Activated T-helper 17 cell treated with anti-CD3 and anti-CD28 coated beads, Interleukin-2, amount 50 U/mL, for 72 hours (primary cell): ENCODE data around the gene PARD3B. TPM values are rescaled to one million over a fixed set of nuclear protein-coding genes. Genes with fewer than 3 reads are reported as not detected.

ENCODE experiments used
- ATAC-seq: fragments of 150-1000 bp; cut with Tn5 transposase; replicated peaks from 2 replicates; pipeline ENCODE4 v1.10.0; 2021; ENCODE audit warnings: mild to moderate bottlenecking, moderate library complexity
- H3K27ac Mint-ChIP-seq: one replicate; pipeline ENCODE4 v1.8.0; 2022; ENCODE audit warnings: mixed read lengths
- H3K27me3 Mint-ChIP-seq: one replicate; pipeline ENCODE4 v1.8.0; 2022; ENCODE audit warnings: mixed read lengths
- H3K36me3 Mint-ChIP-seq: one replicate; pipeline ENCODE4 v1.8.0; 2022; ENCODE audit warnings: low read depth, mild to moderate bottlenecking, mixed read lengths
- H3K4me1 Mint-ChIP-seq: one replicate; pipeline ENCODE4 v1.8.0; 2022; ENCODE audit warnings: mixed read lengths
- H3K4me3 Mint-ChIP-seq: one replicate; pipeline ENCODE4 v1.8.0; 2022; ENCODE audit warnings: mild to moderate bottlenecking, mixed read lengths
- H3K9me3 Mint-ChIP-seq: one replicate; pipeline ENCODE4 v1.8.0; 2022; ENCODE audit warnings: mixed read lengths
- total RNA-seq, 2 donors: library from RNA; stranded (reverse); gene quantifications; one replicate each; pipeline ENCODE4 v1.2.3, GENCODE V29; 2022

PARD3B gene
- total RNA-seq, 2 donors from 2014 or later = 0.29 to 1.5 TPM

DNA sequence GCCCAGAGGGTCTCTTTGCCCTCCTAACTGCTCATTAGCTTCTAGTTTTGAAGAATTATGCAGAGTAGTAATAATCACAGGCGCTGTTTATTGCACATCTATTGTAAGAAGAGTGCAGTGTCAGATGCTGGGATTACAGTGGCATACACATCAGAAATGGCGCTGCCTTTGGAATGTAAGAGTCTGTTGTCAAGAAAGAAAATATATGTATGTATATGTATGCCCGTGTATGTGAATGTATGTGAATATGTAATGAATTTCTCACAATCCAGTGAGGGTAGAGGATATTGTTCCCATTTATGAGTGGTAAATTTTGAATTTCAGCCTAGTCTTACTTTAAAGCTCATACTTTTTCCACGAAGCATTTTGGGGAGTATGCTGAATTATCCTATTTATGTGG, 127.5 kb downstream of the PARD3B start:
- no peaks in the 10 kb centered on the region for H3K4me1 Mint-ChIP-seq
- H3K27me3 Mint-ChIP-seq = no peaks in the 10 kb centered on the region
- no peak for ATAC-seq
- no peak overlapping the region for H3K4me3 Mint-ChIP-seq
- no peaks in the 10 kb centered on the region for H3K36me3 Mint-ChIP-seq
- H3K9me3 Mint-ChIP-seq = no peaks in the 10 kb centered on the region
- H3K27ac Mint-ChIP-seq = no peak overlapping the region

DNA sequence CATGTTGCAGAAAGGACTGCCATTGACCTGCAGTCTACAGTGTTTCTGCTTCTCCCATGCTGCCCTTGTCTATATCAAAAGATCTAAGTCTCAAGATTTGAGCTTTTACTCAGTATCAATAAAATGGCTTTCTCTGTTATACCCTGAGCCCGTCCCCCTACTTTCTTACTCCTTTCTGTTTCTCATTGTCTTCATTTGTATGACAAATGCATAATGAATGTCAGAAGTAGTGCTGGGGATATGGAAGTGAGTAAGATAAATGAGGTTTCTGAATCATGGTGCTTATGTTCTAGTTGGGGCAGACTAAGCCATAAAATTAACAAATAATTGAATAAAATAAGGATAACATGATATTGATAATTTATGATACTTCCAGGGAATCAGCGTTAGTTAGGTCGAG, 128.6 kb downstream of the PARD3B start:
- H3K36me3 Mint-ChIP-seq = no peaks in the 10 kb centered on the region
- no peaks in the 10 kb centered on the region for H3K27me3 Mint-ChIP-seq
- H3K4me1 Mint-ChIP-seq = no peaks in the 10 kb centered on the region
- ATAC-seq = no peak
- no peaks in the 10 kb centered on the region for H3K9me3 Mint-ChIP-seq
- H3K4me3 Mint-ChIP-seq = no peak overlapping the region
- H3K27ac Mint-ChIP-seq = no peak overlapping the region

DNA sequence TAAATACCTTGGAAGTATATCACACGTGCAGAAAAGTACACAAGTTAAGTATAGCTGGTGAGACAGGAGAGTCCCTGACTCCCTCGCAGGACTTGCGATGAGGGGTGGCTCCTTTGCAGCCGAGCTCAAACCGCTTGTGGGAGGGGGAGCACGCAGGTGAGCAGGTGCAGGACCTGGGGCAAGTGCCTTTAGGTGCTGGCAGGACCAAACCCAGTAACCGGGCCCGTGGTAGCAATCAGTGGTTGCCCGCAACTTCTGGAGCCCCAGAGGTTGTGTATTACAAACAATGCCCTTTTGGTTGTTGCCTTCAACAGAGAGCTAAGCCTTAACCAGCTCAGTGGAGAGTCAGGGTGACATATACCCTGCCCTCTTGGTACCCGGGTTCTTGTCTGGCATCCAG, 132.8 kb downstream of the PARD3B start:
- Mint-ChIP-seq H3K36me3 (no peaks in the 10 kb centered on the region), H3K9me3 (no peaks in the 10 kb centered on the region), H3K27me3 (no peaks in the 10 kb centered on the region), H3K4me3 (no peak overlapping the region), H3K4me1 (no peaks in the 10 kb centered on the region), H3K27ac (no peak overlapping the region)
- no peak for ATAC-seq

DNA sequence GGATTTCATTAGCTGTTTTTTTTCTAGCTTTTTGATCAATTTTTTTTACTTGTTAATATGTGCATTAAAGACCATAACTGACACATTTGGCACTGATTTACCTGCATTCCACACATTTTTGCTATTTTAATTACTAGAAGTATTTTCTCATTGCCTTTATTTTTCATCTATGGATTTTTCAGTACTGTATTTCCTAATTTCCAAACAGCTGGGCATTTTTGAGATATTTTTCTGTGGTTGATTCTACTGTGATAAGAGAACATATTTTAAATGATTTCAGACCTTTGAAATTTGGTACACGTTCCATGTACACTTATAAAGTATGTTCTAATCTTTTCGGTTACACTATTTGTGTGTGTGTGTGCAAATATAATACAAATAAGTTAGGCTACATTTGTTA, 135.3 kb downstream of the PARD3B start:
- Mint-ChIP-seq H3K4me3 (no peak overlapping the region), H3K27ac (no peak overlapping the region), H3K27me3 (peaks cover 4% of the 10 kb centered on the region), H3K36me3 (no peaks in the 10 kb centered on the region), H3K9me3 (no peaks in the 10 kb centered on the region), H3K4me1 (no peaks in the 10 kb centered on the region)
- ATAC-seq = no peak

DNA sequence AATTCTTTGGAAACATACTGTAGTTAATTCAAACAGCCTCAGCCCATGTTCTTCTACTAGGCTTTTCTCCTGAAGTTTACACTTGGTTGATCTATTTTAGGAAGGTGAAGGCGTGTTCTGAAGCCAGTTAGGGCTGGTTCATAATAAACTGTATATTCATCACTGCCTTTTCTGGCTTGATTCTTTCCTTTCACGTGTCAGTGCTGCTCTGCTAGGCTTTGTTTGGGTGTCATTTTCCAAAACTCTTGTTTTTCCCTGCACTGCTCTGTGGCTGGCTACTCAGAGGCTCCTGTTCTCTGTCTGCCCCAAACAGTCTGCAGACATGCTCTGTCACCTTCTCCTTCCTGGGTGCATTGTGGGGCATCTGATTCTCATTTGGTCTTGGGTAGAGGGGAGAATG, 136.1 kb downstream of the PARD3B start:
- Mint-ChIP-seq H3K27ac (no peak overlapping the region), H3K27me3 (peaks cover 4% of the 10 kb centered on the region), H3K4me3 (no peak overlapping the region), H3K36me3 (no peaks in the 10 kb centered on the region), H3K4me1 (no peaks in the 10 kb centered on the region), H3K9me3 (no peaks in the 10 kb centered on the region)
- no peak for ATAC-seq

DNA sequence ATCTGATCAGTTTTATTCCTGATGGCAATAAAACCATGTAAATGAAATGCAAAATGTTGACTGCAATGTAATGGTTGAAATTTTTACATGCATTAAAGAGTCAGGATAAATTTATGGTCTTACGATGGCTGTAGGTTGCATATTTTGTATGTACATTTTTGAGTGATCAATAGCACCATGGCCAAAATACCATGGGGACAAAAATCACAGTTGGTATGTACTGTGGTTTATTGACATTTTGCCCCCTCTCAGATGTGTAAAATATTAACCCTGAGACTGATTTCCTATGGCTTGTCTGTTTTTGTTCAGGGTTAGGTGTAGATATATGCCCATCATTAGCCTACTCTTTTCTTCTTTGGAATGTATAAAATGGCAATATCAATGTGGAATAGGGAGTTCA, 138.1 kb downstream of the PARD3B start:
- no peak for ATAC-seq
- Mint-ChIP-seq H3K4me3 (no peak overlapping the region), H3K27ac (no peak overlapping the region), H3K27me3 (peaks cover 4% of the 10 kb centered on the region), H3K4me1 (no peaks in the 10 kb centered on the region), H3K36me3 (no peaks in the 10 kb centered on the region), H3K9me3 (no peaks in the 10 kb centered on the region)

DNA sequence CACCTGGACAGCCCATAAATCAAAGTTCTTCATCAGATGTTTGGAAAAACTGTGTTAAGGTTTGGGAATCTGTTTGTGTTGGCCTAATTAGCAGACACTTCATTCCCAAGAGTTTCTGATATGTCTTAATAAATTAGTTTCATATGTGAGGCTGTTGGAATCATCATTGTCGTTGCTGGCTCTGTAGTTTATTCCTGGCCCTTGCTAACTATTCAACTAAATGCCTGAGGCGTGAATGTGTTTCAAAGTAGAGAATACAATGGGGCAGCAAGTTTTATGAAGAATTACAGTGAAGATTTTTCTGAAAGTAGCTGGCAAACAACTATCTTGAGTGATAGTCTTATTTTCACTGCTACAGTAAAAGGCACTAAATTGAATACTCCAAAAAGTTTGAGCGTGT, 141.1 kb downstream of the PARD3B start:
- Mint-ChIP-seq H3K4me1 (no peaks in the 10 kb centered on the region), H3K4me3 (no peak overlapping the region), H3K27me3 (peaks cover 4% of the 10 kb centered on the region), H3K36me3 (no peaks in the 10 kb centered on the region), H3K9me3 (no peaks in the 10 kb centered on the region), H3K27ac (no peak overlapping the region)
- ATAC-seq = no peak

DNA sequence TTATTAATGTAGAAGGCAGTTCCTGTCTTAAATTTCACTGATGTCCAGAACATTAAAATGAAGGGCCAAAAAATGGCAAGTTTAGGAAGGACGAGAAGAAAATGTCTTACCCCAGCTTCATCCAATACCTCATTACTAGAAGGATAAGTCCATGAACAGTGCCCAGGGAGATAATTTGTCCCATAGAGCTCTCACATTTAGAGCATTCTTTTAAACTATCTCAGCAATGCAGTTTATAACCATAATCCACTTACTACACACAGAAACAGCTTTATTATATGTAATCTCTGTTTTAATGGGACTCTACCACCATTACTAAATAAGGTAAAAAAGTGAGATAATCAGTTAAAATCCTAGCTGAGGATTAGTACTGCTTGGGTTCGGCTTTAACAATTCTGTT, 142.5 kb downstream of the PARD3B start:
- ATAC-seq = no peak
- Mint-ChIP-seq H3K27me3 (peaks cover 4% of the 10 kb centered on the region), H3K9me3 (no peaks in the 10 kb centered on the region), H3K4me3 (no peak overlapping the region), H3K36me3 (no peaks in the 10 kb centered on the region), H3K27ac (no peak overlapping the region), H3K4me1 (no peaks in the 10 kb centered on the region)

DNA sequence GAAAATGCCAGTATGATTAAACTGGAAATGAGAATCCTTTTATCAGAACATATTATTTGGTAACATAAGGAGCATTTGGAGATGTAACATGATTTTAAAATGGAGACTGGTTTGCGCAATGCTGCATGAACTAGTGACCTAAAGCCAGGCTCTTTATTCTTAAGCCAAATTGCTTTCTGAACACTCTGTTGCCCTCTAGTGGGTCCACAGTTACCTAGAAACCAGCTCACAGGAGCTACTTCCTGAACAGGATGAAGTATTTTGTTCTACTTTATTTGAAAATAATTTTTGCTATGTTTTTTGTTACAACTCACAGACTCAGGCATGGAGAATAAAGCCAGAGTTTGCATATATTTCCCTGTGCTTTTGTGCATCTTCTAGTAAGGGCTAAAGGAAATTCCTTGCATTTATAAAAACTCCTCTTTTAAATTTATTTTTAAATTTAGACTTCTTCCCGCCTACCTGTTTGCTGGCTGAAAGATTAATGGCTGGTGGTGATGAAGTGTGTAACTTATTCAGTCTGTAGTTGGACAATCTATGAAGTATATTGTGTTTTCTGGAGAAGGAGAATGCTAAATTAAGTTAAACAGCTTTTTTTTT, 146.7 kb downstream of the PARD3B start:
- Mint-ChIP-seq H3K36me3 (no peaks in the 10 kb centered on the region), H3K4me3 (no peak overlapping the region), H3K9me3 (no peaks in the 10 kb centered on the region), H3K27ac (no peak overlapping the region), H3K4me1 (no peaks in the 10 kb centered on the region), H3K27me3 (no peaks in the 10 kb centered on the region)
- ATAC-seq = no peak

DNA sequence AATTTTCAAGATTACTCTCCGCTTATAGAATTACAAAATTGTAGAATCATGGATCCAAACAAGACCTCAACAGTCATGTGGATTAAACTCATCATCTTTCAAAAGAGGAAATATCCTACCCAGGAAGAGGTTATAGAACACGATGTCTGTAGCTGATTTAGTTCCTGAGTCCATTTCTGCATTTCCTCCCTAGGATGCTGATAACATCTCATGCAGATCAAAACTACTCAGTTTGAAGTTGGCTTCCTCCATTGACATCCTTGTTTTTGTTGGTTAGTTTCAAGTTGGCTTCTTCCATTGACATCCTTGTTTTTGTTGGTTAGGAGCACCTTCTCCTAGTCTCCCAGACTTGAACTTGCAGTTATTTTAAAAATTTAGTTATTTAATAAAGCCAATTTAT, 147.5 kb downstream of the PARD3B start:
- H3K27ac Mint-ChIP-seq = no peak overlapping the region
- ATAC-seq = no peak
- no peaks in the 10 kb centered on the region for H3K9me3 Mint-ChIP-seq
- H3K4me3 Mint-ChIP-seq = no peak overlapping the region
- H3K4me1 Mint-ChIP-seq = no peaks in the 10 kb centered on the region
- H3K27me3 Mint-ChIP-seq = no peaks in the 10 kb centered on the region
- H3K36me3 Mint-ChIP-seq = no peaks in the 10 kb centered on the region

DNA sequence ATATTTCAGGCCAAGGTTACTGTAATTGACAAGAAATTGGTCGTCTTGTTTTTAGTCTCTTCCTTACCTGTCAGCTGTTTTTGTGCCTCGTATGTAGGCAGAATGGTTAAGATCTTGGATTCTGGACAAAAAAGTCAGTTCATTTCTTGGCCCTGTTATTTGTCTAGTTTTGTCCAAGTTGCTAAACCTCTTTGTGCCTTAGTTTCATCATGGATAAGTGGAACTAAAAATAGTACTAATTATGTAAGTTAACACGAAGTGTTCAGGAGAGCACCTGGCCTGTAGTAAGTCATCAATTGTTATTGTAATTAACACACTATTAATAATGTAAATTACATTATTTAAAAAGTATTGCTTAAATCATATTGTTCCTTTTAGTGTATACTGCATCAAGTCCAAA, 148.0 kb downstream of the PARD3B start:
- no peaks in the 10 kb centered on the region for H3K9me3 Mint-ChIP-seq
- no peaks in the 10 kb centered on the region for H3K36me3 Mint-ChIP-seq
- no peak overlapping the region for H3K4me3 Mint-ChIP-seq
- H3K4me1 Mint-ChIP-seq = no peaks in the 10 kb centered on the region
- no peak overlapping the region for H3K27ac Mint-ChIP-seq
- no peaks in the 10 kb centered on the region for H3K27me3 Mint-ChIP-seq
- no peak for ATAC-seq

DNA sequence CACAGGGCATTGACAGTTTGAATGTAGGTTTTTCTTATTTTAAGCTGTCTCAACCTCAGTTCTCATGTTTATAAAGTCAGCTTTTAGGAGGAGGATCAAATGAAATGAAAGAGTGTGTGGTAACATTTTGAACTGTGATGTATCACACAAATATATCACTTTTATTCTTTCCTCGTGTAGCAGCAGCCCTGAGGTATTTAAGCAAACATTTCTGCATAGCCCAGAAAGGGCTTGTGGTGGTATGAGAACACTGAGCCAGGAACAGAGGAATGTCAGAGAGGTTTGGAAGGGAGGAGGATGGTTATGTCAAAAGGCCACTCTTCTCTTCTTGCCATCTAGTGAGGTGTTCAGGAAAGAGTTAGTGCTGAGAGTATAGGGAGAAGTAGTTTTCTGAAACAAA, 150.2 kb downstream of the PARD3B start:
- Mint-ChIP-seq H3K27ac (no peak overlapping the region), H3K36me3 (no peaks in the 10 kb centered on the region), H3K4me1 (no peaks in the 10 kb centered on the region), H3K9me3 (no peaks in the 10 kb centered on the region), H3K4me3 (no peak overlapping the region), H3K27me3 (no peaks in the 10 kb centered on the region)
- no peak for ATAC-seq

DNA sequence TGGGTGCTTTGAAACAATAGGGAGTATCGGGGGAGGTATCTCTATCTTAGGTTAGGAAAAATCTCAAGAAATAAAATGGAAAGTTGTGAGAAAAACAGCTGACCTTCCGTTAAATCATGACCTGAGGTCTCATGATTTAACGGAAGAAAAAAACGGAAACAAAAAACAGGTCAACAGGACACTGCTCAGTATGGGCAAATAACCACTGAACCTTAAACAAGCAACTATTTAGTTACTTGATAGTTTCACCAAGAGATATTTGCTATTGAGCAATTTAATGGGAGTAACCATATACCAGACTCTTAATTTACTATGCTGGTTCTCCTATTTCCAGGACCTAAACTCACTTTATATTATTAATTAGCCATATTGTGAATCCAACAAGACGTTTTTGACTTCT, 150.8 kb downstream of the PARD3B start:
- Mint-ChIP-seq H3K36me3 (no peaks in the 10 kb centered on the region), H3K27me3 (no peaks in the 10 kb centered on the region), H3K4me3 (no peak overlapping the region), H3K4me1 (no peaks in the 10 kb centered on the region), H3K9me3 (no peaks in the 10 kb centered on the region), H3K27ac (no peak overlapping the region)
- ATAC-seq = no peak

DNA sequence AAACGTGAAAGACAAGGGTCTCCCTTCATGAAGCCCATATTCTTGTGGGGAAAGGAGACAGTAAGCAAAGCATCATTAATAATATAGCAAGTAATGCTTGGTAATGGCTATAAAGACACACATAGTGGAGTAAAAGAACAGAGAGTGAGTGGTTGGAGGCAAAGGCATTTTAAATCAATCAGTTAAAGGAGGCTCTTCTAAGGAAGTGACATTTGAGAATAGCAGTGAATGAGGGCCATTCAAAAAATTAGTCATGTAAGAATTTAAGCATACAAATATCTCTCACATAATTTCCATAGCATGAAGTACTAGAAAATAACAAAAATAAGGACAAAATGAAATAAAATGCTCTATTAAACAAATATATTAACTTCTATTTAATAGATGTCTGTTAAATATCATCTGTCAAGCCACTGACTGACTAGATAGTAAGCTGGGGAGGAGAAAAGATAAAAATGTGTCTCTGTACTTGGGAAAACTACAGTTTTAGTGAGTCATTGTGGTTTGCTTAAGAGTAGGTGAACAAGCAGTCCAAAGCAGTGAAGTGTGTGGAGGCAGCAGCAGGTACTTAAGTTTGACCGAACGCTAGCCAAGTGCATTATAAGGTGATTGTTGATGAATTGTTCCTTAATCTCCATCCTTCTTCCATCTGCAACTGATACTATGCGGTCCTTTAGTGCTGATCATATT, 160.1 kb downstream of the PARD3B start:
- Mint-ChIP-seq H3K4me1 (no peaks in the 10 kb centered on the region), H3K9me3 (no peaks in the 10 kb centered on the region), H3K27ac (no peak overlapping the region), H3K4me3 (no peak overlapping the region), H3K36me3 (no peaks in the 10 kb centered on the region), H3K27me3 (peaks cover 4% of the 10 kb centered on the region)
- no peak for ATAC-seq

DNA sequence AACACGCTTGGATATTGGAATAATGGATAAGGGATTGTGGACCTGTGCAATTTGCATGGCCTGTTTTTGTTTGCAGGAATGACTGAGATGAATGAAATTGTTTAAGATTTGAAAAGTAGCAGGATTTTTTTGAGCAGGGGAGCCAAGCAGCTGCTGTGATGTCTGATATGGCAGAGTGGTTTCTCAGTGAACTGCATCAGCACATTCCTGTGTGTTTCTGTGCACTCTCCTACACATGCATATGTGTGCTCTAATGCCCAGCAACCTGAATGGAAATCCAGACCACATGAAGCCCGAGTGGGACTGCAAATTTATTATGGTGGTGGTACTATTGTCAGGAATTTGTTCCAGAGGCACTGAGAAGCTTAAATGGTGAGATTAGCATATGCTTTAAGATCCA, 161.7 kb downstream of the PARD3B start:
- Mint-ChIP-seq H3K27ac (no peak overlapping the region), H3K36me3 (no peaks in the 10 kb centered on the region), H3K9me3 (no peaks in the 10 kb centered on the region), H3K27me3 (peaks cover 4% of the 10 kb centered on the region), H3K4me1 (no peaks in the 10 kb centered on the region), H3K4me3 (no peak overlapping the region)
- no peak for ATAC-seq

DNA sequence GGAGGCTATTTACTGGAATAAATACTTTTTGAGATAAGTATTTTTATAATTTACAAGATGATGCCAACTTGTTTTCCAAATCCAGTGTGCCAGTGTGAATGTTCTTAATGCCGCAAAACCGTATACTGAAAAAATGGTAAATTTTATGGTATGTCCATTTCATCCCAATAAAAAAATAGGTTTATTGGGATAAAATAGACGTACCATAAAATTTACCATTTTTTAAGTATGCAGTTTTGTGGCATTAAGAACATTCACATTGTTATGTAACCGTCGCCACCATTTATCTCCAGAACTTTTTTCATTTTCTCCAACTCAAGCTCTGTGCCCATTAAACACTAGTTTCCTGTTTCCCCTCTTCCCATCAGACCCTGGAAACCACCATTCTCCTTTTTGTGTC, 167.9 kb downstream of the PARD3B start:
- H3K27me3 Mint-ChIP-seq = no peaks in the 10 kb centered on the region
- no peak overlapping the region for H3K4me3 Mint-ChIP-seq
- ATAC-seq = no peak
- no peak overlapping the region for H3K27ac Mint-ChIP-seq
- no peaks in the 10 kb centered on the region for H3K9me3 Mint-ChIP-seq
- H3K4me1 Mint-ChIP-seq = no peaks in the 10 kb centered on the region
- no peaks in the 10 kb centered on the region for H3K36me3 Mint-ChIP-seq
